ENCODE results near the gene ALKBH7.
"Not testable (repeated sequence)": the region's sequence is repeated elsewhere in the genome, so short reads cannot be mapped to it uniquely, and the experiment has no call there.

The ALKBH7 gene

DNA sequence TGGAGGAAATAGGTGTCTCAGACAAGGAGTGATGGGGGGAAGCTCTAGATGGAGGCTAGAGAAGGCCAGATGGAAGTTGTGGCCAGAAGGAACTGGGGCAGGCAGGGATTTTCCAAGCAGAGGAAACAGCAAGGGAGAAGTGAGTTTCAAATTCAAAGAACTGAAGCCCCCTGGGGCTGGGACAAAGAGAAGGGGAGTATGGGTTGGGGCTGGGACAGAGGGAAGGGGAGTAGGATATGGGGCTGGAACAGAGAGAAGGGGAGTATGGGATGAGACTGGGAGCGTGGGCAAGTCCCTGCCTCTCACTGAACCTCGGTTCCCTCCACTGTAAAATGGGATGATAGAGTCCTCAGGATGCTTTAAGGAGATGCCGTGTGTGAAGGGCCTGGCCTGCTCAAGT lies 22.2 kb downstream of the ALKBH7 start:
- no peaks in the 10 kb centered on the region for H3K9me3 ChIP-seq (ENCODE audit: low read length)
- H3K36me3 ChIP-seq (ENCODE audit: insufficient read depth, low read length): peaks cover 12% of the 10 kb centered on the region
- no peak overlapping the region for H2AFZ ChIP-seq (ENCODE audit: low read depth, low read length)
- H3K27me3 ChIP-seq (ENCODE audit: insufficient read depth, low read length): no peaks in the 10 kb centered on the region
- peaks cover 12% of the 10 kb centered on the region for H3K4me1 ChIP-seq (ENCODE audit: insufficient read depth, low read length)
- H3K4me3 ChIP-seq (ENCODE audit: low read length): no peak overlapping the region

DNA sequence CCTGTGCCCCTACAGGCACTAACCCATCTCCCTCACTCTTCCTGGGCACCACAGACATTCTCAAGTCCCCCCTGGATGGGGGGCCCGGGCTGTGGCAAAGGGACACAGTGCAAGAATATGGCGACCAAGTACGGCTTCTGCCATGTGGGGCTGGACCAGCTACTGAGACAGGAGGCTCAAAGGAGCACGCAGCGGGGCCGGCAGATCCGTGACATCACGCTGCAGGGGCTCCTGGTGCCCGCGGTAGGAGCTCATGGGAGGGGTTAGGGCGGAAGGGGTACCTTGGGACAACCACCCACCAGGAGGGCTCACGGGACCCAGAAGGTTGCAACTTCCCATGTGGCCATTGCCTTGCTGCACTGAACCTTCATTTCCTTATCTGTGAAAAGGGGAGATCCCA lies 23.7 kb downstream of the ALKBH7 start:
- no peaks in the 10 kb centered on the region for H3K9me3 ChIP-seq (ENCODE audit: low read length)
- H3K4me1 ChIP-seq (ENCODE audit: insufficient read depth, low read length): peaks cover 12% of the 10 kb centered on the region
- H2AFZ ChIP-seq (ENCODE audit: low read depth, low read length): no peak overlapping the region
- no peaks in the 10 kb centered on the region for H3K27me3 ChIP-seq (ENCODE audit: insufficient read depth, low read length)
- no peak overlapping the region for H3K4me3 ChIP-seq (ENCODE audit: low read length)
- H3K36me3 ChIP-seq (ENCODE audit: insufficient read depth, low read length): peaks cover 6% of the 10 kb centered on the region

DNA sequence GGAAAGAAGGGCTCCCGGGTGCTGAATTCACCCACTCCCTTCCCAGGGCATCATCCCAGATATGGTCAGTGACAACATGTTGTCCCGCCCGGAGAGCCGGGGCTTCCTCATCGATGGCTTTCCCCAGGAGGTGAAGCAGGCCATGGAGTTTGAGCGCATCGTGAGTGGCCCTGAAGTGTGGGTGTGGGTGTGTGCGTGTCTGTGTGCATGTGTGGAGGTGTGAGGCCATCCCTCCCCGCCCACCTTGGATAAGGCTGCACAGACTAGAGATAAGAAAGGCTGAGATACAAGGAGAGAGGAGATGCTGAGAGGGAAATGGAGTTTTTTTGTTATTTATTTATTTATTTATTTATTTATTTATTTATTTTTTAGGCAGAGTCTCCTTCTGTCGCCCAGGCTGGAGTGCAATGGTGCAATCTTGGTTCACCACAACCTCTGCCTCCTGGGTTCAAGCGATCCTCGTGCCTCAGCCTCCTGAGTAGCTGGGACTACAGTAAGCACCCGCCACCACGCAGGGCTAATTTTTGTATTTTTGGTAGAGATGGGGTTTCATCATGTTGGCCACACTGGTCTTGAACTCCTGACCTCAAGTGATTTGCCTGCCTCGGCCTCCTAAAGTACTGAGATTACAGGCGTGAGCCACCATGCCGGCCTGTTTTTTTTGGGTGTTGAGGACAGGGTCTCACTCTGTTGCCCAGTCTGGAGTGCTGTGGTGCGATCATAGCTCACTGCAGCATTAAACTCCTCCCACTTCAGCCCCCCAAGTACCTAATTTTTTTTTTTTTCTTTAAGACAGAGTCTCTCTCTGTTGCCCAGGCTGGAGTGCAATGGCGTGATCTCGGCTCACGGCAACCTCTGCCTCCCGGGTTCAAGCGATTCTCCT lies 27.7 kb downstream of the ALKBH7 start:
- not testable (repeated sequence) for H3K36me3 ChIP-seq (ENCODE audit: insufficient read depth, low read length); H3K27me3 ChIP-seq (ENCODE audit: insufficient read depth, low read length); H3K4me3 ChIP-seq (ENCODE audit: low read length); H3K9me3 ChIP-seq (ENCODE audit: low read length); H2AFZ ChIP-seq (ENCODE audit: low read depth, low read length)
- H3K4me1 ChIP-seq (ENCODE audit: insufficient read depth, low read length): peaks cover 10% of the 10 kb centered on the region

DNA sequence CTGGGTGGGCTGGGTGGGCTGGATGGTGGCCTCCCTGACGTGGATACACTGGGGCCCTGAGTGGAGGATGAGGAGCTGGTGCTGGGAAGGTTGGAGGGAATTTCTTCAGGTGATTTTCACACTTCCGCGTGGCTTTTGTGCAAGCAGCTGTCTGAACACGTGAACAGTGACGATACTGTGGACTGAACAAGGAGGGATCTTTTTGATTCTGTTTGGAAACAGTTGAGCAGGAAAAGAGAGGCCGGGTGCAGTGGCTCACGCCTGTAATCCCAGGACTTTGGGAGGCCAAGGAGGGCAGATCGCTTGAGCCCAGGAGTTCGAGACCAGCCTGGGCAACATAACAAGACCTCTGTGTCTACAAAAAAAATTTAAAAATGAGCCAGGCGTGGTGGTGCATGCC lies 29.5 kb downstream of the ALKBH7 start:
- H2AFZ ChIP-seq (ENCODE audit: low read depth, low read length): no peak overlapping the region
- no peak overlapping the region for H3K4me3 ChIP-seq (ENCODE audit: low read length)
- H3K27me3 ChIP-seq (ENCODE audit: insufficient read depth, low read length): no peaks in the 10 kb centered on the region
- H3K9me3 ChIP-seq (ENCODE audit: low read length): no peaks in the 10 kb centered on the region
- H3K36me3 ChIP-seq (ENCODE audit: insufficient read depth, low read length): no peaks in the 10 kb centered on the region
- peaks cover 10% of the 10 kb centered on the region for H3K4me1 ChIP-seq (ENCODE audit: insufficient read depth, low read length)

DNA sequence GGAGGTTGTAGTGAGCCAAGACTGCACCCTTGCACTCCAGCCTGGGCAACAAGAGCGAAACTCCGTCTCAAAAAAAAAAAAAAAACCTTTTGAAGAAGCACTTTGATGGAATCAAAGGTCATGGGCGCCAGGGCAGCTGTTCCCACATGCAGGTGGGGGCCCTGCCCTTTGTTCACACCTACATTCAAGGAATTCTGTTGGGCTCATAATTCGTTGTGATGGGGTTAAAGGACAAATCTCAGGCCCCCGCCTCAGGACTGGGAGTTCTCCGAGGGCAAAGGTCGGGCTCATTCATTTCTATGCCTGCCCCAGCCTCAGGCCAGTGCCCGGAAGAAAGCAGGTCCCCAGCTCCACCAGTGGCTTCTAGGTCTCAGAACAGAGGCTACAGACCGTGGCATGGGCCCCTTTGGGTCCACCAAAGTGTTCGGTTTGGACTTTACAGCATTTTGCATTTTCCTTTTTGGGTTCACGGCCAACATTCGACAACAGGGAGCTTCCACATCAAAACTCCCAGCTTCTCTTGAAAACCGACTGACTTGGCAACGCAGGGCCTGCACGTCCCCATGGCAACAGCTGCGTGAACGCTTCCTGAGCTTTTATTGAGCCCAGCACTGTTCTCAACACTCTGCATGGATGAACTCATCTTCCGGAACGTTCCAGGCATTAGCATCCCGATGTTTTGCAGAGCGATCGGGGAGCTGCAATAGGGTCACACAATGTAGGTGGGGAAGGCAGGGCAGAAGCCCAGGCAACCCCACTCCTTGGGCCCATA lies 30.4 kb downstream of the ALKBH7 start:
- Histone ChIP-seq H3K9me3 (ENCODE audit: low read length) (no peaks in the 10 kb centered on the region), H3K4me1 (ENCODE audit: insufficient read depth, low read length) (peaks cover 10% of the 10 kb centered on the region), H3K27me3 (ENCODE audit: insufficient read depth, low read length) (no peaks in the 10 kb centered on the region), H2AFZ (ENCODE audit: low read depth, low read length) (no peak overlapping the region), H3K4me3 (ENCODE audit: low read length) (peak overlapping the region; percentile 32), H3K36me3 (ENCODE audit: insufficient read depth, low read length) (no peaks in the 10 kb centered on the region)

DNA sequence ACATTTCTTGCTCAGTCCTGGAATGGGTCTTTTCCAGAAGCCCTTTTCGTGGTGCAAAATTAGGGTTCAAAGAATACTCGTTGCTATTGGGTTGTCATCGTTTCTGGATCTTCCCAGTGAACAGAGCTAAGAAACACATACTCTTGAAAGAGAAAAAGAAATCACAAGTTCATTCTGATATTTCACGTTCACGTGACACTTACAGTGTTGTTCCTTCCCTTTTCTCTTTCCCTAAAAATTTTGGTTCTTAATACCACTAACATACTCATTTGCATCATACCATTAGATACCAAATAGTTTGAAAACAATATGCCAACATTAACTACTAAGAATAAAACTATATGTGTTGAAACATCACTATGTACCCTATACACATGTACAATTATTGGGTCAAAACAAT lies 33.8 kb downstream of the ALKBH7 start:
- H3K36me3 ChIP-seq (ENCODE audit: insufficient read depth, low read length): no peaks in the 10 kb centered on the region
- peaks cover 10% of the 10 kb centered on the region for H3K4me1 ChIP-seq (ENCODE audit: insufficient read depth, low read length)
- H3K9me3 ChIP-seq (ENCODE audit: low read length): no peaks in the 10 kb centered on the region
- no peaks in the 10 kb centered on the region for H3K27me3 ChIP-seq (ENCODE audit: insufficient read depth, low read length)
- H2AFZ ChIP-seq (ENCODE audit: low read depth, low read length): no peak overlapping the region
- H3K4me3 ChIP-seq (ENCODE audit: low read length): no peak overlapping the region

DNA sequence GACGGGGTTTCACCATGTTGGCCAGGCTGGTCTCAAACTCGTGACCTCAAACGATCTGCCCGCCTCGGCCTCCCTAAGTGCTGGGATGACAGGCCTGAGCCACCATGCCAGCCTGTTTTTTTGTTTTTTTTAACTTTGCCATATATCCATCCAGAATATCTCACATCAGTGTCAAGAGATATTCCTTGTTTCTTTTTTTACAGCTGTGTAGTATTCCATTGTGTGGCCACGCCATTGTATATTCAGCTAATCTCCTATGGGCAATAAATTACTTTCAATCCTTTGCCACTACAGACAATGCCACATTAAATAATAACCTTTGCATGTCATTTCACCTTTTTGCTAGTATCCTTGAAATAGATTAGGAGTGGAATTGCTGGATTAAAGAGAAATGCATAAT lies 36.8 kb downstream of the ALKBH7 start:
- Histone ChIP-seq H3K27me3 (ENCODE audit: insufficient read depth, low read length) (no peaks in the 10 kb centered on the region), H3K36me3 (ENCODE audit: insufficient read depth, low read length) (peaks cover 10% of the 10 kb centered on the region), H3K4me1 (ENCODE audit: insufficient read depth, low read length) (no peaks in the 10 kb centered on the region), H3K4me3 (ENCODE audit: low read length) (no peak overlapping the region), H2AFZ (ENCODE audit: low read depth, low read length) (no peak overlapping the region), H3K9me3 (ENCODE audit: low read length) (no peaks in the 10 kb centered on the region)

DNA sequence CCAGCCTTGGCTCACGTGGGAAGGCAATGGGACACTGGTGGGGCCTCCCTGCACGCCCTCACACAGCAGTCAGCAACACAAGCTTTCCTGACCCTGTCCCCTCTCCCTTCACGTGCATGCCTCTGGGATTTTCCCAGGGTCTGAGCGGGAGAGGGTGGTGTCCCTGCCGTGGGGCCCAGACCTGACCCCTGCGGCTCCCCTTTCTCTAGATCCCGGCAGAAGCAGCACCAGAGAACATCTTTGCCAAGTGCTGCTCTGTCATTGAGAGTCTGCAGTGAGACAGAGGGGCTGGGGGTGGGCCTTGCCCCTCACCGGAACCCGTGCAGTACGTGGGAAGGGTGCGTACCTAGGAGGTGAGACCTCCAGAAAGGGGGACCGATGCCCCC lies 39.5 kb downstream of the ALKBH7 start:
- no peaks in the 10 kb centered on the region for H3K27me3 ChIP-seq (ENCODE audit: insufficient read depth, low read length)
- H3K9me3 ChIP-seq (ENCODE audit: low read length): no peaks in the 10 kb centered on the region
- H3K36me3 ChIP-seq (ENCODE audit: insufficient read depth, low read length): peaks cover 36% of the 10 kb centered on the region
- H2AFZ ChIP-seq (ENCODE audit: low read depth, low read length): no peak overlapping the region
- no peak overlapping the region for H3K4me3 ChIP-seq (ENCODE audit: low read length)
- no peaks in the 10 kb centered on the region for H3K4me1 ChIP-seq (ENCODE audit: insufficient read depth, low read length)

DNA sequence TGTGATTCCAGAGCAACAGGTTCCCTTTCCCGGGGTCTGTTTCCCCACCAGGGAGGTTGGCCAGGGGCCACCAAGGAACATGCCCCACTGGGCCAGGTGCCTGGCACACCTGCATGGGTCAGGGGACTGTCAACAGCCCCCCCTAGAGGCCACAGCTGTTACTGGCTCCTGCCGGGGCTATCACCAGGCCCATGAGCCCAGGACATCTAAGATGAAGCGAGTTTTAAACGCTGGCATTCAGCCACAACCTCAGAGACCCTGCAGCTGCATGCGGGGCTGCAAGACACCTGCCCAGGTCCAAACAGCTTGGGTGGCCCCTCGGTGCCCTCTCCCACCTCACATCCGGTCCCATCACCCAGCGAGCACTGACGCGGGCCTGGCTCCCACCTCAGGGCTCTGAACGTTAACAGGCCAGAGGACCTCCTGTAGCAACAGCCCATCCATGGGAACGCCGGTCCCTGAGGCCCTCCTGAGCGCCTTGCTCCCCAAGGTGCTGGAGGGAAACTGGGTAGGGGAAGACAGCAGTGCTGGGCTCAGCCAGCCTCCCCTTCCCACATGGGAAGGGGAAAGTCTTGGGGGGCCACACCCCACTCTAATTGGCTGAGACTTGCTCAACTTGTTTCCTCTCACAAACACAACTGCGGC lies 40.0 kb downstream of the ALKBH7 start:
- H3K9me3 ChIP-seq (ENCODE audit: low read length): no peaks in the 10 kb centered on the region
- H3K4me3 ChIP-seq (ENCODE audit: low read length): no peak overlapping the region
- no peaks in the 10 kb centered on the region for H3K27me3 ChIP-seq (ENCODE audit: insufficient read depth, low read length)
- H2AFZ ChIP-seq (ENCODE audit: low read depth, low read length): no peak overlapping the region
- no peaks in the 10 kb centered on the region for H3K4me1 ChIP-seq (ENCODE audit: insufficient read depth, low read length)
- H3K36me3 ChIP-seq (ENCODE audit: insufficient read depth, low read length): peaks cover 41% of the 10 kb centered on the region

DNA sequence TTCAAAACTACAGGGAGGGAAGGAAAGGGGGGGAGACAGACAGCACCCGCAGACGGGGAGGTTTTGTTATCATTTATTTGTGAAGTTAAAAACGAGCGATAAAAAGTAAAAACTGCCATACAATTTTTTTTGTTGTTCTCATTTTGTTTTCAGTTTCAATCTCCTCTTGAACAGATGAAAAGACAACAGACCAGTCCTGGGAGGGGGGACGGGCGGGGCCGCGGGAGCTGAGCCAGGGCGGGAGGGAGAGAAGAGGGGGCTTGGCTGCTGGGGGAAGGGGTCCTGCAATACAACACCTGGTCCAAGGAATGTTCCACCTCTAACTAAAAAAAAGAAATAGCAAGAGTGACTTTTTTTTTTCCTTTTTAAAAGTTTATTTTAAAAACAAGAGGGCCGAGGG lies 40.7 kb downstream of the ALKBH7 start:
- Histone ChIP-seq H3K4me1 (ENCODE audit: insufficient read depth, low read length) (no peaks in the 10 kb centered on the region), H3K36me3 (ENCODE audit: insufficient read depth, low read length) (peaks cover 49% of the 10 kb centered on the region), H3K27me3 (ENCODE audit: insufficient read depth, low read length) (no peaks in the 10 kb centered on the region), H2AFZ (ENCODE audit: low read depth, low read length) (no peak overlapping the region), H3K9me3 (ENCODE audit: low read length) (no peaks in the 10 kb centered on the region), H3K4me3 (ENCODE audit: low read length) (no peak overlapping the region)

DNA sequence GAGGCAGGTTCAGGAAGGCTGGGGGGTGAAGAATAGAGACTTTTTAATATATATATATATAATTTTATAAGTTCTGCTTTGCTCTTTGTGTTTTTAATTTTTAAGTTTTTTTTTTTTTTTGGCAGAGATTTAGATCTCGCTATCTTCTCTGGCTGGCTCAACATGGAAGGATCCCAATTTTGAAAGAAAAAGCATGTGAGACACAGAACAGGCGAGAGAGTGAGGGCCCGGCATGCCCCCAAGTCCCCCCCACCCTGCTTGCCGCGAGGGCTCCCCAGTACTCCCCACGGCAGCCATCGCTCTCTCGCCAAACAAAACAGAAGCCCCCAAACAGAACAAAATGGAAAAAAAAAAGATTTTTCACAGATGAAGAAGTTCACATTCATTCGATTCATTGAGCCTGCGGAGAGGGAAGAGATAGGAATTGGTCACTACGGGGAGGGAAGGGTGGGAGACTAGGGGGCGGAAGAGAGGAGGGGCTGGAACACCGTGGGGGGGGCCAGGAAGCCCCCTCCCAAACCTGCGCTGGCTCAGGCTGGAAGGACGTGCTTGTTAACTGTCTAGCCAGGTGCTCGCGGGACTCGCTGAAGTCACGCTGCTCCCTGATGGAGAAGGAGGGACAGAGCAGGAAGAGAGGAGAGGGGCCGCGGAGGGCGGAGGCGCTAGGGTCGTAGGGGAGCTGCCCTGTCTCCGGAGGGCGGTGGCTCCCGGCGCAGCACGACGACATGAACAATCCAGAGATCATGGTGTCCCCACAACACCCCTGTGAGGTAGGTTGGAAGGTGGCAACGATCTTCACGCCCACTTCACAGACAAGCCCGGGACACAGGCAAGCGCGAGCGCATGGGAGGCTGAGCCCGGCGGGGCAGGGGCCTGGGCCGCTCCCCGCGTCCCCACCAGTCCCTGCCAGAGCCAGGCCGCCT lies 41.4 kb downstream of the ALKBH7 start:
- Histone ChIP-seq H2AFZ (ENCODE audit: low read depth, low read length) (no peak overlapping the region), H3K9me3 (ENCODE audit: low read length) (no peaks in the 10 kb centered on the region), H3K4me3 (ENCODE audit: low read length) (no peak overlapping the region), H3K36me3 (ENCODE audit: insufficient read depth, low read length) (peaks cover 55% of the 10 kb centered on the region), H3K27me3 (ENCODE audit: insufficient read depth, low read length) (no peaks in the 10 kb centered on the region), H3K4me1 (ENCODE audit: insufficient read depth, low read length) (no peaks in the 10 kb centered on the region)

DNA sequence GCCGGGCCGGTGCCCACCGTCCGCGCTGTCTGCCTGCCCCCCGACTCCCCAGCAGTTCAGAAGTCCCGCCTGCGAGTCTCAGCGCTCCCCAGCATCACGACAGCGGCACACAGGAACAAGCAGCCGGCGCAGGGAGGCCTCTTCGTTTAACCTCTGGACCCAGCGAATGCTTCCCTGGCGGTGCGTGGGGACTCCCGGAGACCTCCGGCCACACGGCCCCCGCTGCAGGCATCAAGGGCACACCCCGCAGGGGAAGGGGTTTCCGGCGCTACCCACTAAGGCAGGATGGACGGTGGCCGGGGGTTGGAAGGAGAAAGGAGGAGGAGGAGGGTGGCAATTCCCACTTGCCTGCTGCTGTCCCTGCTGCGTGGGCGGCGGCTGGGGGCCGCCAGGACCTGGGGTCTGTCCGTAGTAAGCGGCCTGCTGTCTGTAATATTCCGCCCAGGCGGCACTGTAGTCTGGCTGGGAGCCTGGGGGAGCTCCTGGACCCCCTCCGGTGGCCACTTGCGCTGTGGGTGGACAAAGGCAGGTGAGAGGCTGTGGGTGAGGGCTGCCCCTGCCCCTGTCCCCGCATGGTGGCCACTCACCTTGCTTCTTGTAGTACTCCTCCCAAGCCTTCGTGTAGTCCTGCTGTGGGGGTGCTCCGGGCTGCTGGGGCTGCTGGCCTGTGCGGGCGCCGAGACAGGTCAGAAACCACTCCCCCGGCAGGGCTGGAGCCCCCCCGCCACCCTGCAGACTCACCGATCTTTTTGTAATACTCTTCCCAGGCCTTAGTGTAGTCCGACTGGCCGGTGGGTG lies 42.4 kb downstream of the ALKBH7 start:
- H3K4me3 ChIP-seq (ENCODE audit: low read length): no peak overlapping the region

More for the DNA sequence above, 42.4 kb downstream of the ALKBH7 start:
- Histone ChIP-seq H3K36me3 (ENCODE audit: insufficient read depth, low read length) (peaks cover 66% of the 10 kb centered on the region), H2AFZ (ENCODE audit: low read depth, low read length) (no peak overlapping the region), H3K9me3 (ENCODE audit: low read length) (no peaks in the 10 kb centered on the region), H3K4me1 (ENCODE audit: insufficient read depth, low read length) (no peaks in the 10 kb centered on the region), H3K27me3 (ENCODE audit: insufficient read depth, low read length) (no peaks in the 10 kb centered on the region)

Measured in neuron (in vitro differentiated cells).